A549 (cell line): Measurements from ENCODE around the gene KCNK17.

Source experiments
- CEBPB ChIP-seq, 2 experiments: fragments of >200 bp in 1 of 2; sonication (Bioruptor Twin) in 1 of 2; formaldehyde crosslinking in 1 of 2; IDR thresholded peaks; 2 replicates each; pipeline ENCODE4 v1.6.1; 2012 to 2016
- ESRRA ChIP-seq: fragments of 150-350 bp; IDR thresholded peaks from 2 replicates; pipeline ENCODE4 v1.6.1; 2014; ENCODE audit warnings: mild to moderate bottlenecking, low read length, borderline replicate concordance
- HOXB5 ChIP-seq: fragments of 250-450 bp; sonication (Bioruptor Pico); IDR thresholded peaks from 2 replicates; pipeline ENCODE4 v1.5.0; 2020; ENCODE audit warnings: mild to moderate bottlenecking, moderate library complexity
- JUN ChIP-seq, 2 experiments: fragments of >200 bp; sonication (Bioruptor Twin); formaldehyde crosslinking; IDR thresholded peaks; 2 replicates in 1 of 2; 3 replicates in 1 of 2; pipeline ENCODE4 v1.6.1; 2016 to 2017
- MAFK ChIP-seq: fragments of 450-650 bp; IDR thresholded peaks from 2 replicates; pipeline ENCODE4 v1.6.1; 2014; ENCODE audit not compliant: partially characterized antibody
- MAZ ChIP-seq: fragments of 150-350 bp; IDR thresholded peaks from 2 replicates; pipeline ENCODE4 v1.6.1; 2014; ENCODE audit warnings: antibody characterized with exemption, low read depth, low read length, borderline replicate concordance
- POLR2A ChIP-seq: IDR thresholded peaks from 2 replicates; pipeline ENCODE4 v1.6.1; 2012; ENCODE audit warnings: mild to moderate bottlenecking, low read length
- POLR2AphosphoS2 ChIP-seq: conservative IDR thresholded peaks from 2 replicates; pipeline ENCODE4 v1.6.1; 2012; ENCODE audit warnings: low read length, improper control_type of control experiment, inconsistent platforms
- RAD21 ChIP-seq, 2 experiments: fragments of >200 bp in 1 of 2; sonication (Bioruptor Twin) in 1 of 2; formaldehyde crosslinking in 1 of 2; IDR thresholded peaks in 1 of 2; conservative IDR thresholded peaks in 1 of 2; 2 replicates in 1 of 2; 3 replicates in 1 of 2; pipeline ENCODE4 v1.6.1; 2012 to 2018; ENCODE audit warnings: inconsistent platforms in 1 of 2
- RFX5 ChIP-seq: fragments of 450-650 bp; IDR thresholded peaks from 2 replicates; pipeline ENCODE4 v1.7.1; 2014; ENCODE audit warnings: antibody characterized with exemption, mild to moderate bottlenecking, moderate library complexity
- SMC3 ChIP-seq: fragments of >200 bp; sonication (Bioruptor Twin); formaldehyde crosslinking; IDR thresholded peaks from 3 replicates; pipeline ENCODE4 v1.6.1; 2018; ENCODE audit warnings: inconsistent platforms
- TF ChIP-seq, protein P1 (sequence below): fragments of 450-650 bp; IDR thresholded peaks from 2 replicates; pipeline ENCODE4 v1.6.1; 2014; ENCODE audit warnings: antibody characterized with exemption
- TF ChIP-seq, protein P2 (sequence below): fragments of >200 bp; sonication (Bioruptor Twin); formaldehyde crosslinking; IDR thresholded peaks from 3 replicates; pipeline ENCODE4 v1.5.1; 2016
- TF ChIP-seq, protein P3 (sequence below): IDR thresholded peaks from 2 replicates; pipeline ENCODE4 v1.6.1; 2012

DNA sequence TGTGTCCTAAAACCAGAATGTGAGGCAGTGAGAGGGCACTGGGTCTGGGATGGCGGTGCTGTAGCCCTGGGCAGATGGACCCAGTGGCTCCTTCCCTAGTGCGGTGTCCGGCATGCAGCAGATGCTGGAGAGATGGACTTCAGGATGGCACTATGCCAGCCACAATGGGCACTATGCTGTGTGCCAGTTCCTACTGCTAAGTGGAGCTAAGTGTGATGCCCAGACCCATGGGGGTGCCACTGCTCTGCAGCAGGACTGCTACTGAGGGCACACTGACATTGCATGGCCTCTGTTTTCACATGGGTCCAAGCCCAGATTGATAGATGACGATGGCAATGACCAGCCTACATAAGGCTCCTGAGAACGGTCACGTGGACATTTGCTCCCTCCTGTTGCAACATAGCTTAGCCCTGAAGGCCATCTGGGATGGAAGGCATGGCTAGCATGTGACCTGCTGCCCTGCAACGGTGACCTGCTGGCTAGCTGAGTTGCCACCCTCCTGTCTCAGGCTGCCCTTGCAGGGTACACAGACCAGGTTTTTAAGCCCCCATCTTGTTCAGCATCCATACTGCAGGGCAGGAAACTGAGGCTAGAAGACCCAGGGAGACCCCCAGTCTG lies 39.6 kb upstream of the KCNK17 start:
- no peak for TF ChIP-seq POLR2AphosphoS2
- TF ChIP-seq, protein P1, sequence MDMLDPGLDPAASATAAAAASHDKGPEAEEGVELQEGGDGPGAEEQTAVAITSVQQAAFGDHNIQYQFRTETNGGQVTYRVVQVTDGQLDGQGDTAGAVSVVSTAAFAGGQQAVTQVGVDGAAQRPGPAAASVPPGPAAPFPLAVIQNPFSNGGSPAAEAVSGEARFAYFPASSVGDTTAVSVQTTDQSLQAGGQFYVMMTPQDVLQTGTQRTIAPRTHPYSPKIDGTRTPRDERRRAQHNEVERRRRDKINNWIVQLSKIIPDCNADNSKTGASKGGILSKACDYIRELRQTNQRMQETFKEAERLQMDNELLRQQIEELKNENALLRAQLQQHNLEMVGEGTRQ = no peak
- no peak for TF ChIP-seq RFX5
- TF ChIP-seq, protein P2, sequence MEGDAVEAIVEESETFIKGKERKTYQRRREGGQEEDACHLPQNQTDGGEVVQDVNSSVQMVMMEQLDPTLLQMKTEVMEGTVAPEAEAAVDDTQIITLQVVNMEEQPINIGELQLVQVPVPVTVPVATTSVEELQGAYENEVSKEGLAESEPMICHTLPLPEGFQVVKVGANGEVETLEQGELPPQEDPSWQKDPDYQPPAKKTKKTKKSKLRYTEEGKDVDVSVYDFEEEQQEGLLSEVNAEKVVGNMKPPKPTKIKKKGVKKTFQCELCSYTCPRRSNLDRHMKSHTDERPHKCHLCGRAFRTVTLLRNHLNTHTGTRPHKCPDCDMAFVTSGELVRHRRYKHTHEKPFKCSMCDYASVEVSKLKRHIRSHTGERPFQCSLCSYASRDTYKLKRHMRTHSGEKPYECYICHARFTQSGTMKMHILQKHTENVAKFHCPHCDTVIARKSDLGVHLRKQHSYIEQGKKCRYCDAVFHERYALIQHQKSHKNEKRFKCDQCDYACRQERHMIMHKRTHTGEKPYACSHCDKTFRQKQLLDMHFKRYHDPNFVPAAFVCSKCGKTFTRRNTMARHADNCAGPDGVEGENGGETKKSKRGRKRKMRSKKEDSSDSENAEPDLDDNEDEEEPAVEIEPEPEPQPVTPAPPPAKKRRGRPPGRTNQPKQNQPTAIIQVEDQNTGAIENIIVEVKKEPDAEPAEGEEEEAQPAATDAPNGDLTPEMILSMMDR = no peak
- TF ChIP-seq POLR2A = no peak
- TF ChIP-seq SMC3 = no peak
- TF ChIP-seq, protein P3, sequence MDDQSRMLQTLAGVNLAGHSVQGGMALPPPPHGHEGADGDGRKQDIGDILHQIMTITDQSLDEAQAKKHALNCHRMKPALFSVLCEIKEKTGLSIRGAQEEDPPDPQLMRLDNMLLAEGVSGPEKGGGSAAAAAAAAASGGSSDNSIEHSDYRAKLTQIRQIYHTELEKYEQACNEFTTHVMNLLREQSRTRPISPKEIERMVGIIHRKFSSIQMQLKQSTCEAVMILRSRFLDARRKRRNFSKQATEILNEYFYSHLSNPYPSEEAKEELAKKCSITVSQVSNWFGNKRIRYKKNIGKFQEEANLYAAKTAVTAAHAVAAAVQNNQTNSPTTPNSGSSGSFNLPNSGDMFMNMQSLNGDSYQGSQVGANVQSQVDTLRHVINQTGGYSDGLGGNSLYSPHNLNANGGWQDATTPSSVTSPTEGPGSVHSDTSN = no peak
- TF ChIP-seq MAZ = no peak
- TF ChIP-seq JUN (IDR thresholded peaks at IDR 0.05) = no peak
- TF ChIP-seq ESRRA = no peak
- TF ChIP-seq MAFK = no peak
- no peak for TF ChIP-seq RAD21 (conservative IDR thresholded peaks at IDR 0.05 in 1 of 2, IDR thresholded peaks at IDR 0.05 in 1 of 2)
- TF ChIP-seq CEBPB (IDR thresholded peaks at IDR 0.05) = no peak
- no peak for TF ChIP-seq HOXB5 (CRISPR knock-in tag)
